Progenitor cell of endocrine pancreas (in vitro differentiated cells): ENCODE results near the gene MRPS12. TPM values are rescaled to one million over a fixed set of nuclear protein-coding genes. Genes with fewer than 3 reads are reported as not detected.

Experiments
- DNase-seq: peaks from one replicate; pipeline ENCODE4 v3.0.0; 2021; ENCODE audit warnings: low spot score; ENCODE audit not compliant: unreplicated experiment
- H3K27ac Mint-ChIP-seq: 2 replicates; pipeline ENCODE4 v1.8.0; 2021; ENCODE audit warnings: mild to moderate bottlenecking, moderate library complexity, mixed read lengths
- H3K27me3 Mint-ChIP-seq: 2 replicates; pipeline ENCODE4 v1.8.0; 2021; ENCODE audit warnings: mixed read lengths
- H3K36me3 Mint-ChIP-seq: 2 replicates; pipeline ENCODE4 v1.8.0; 2022; ENCODE audit warnings: mixed read lengths; ENCODE audit not compliant: insufficient read depth
- H3K4me1 Mint-ChIP-seq: 2 replicates; pipeline ENCODE4 v1.8.0; 2021; ENCODE audit warnings: low read depth, mixed read lengths
- H3K4me3 Mint-ChIP-seq: 2 replicates; pipeline ENCODE4 v1.8.0; 2021; ENCODE audit warnings: low read depth, mild to moderate bottlenecking, moderate library complexity, mixed read lengths
- H3K9me3 Mint-ChIP-seq: 2 replicates; pipeline ENCODE4 v1.8.0; 2021; ENCODE audit warnings: low read depth, mixed read lengths
- total RNA-seq: library from RNA; stranded (reverse); gene quantifications from 2 replicates; pipeline ENCODE4 v1.2.1, GENCODE V29; 2021
- TF ChIP-seq, protein P1 (sequence below): fragments of 200-600 bp; sonication (generic); IDR thresholded peaks from one replicate; pipeline ENCODE4 v1.5.0; 2021; ENCODE audit warnings: antibody characterized with exemption, mild to moderate bottlenecking; ENCODE audit not compliant: unreplicated experiment

The MRPS12 gene
- total RNA-seq, 1 donor from 2014 or later: 26.7 TPM

- H3K27me3 Mint-ChIP-seq: no peaks in the 10 kb centered on the region
- TF ChIP-seq, protein P1, sequence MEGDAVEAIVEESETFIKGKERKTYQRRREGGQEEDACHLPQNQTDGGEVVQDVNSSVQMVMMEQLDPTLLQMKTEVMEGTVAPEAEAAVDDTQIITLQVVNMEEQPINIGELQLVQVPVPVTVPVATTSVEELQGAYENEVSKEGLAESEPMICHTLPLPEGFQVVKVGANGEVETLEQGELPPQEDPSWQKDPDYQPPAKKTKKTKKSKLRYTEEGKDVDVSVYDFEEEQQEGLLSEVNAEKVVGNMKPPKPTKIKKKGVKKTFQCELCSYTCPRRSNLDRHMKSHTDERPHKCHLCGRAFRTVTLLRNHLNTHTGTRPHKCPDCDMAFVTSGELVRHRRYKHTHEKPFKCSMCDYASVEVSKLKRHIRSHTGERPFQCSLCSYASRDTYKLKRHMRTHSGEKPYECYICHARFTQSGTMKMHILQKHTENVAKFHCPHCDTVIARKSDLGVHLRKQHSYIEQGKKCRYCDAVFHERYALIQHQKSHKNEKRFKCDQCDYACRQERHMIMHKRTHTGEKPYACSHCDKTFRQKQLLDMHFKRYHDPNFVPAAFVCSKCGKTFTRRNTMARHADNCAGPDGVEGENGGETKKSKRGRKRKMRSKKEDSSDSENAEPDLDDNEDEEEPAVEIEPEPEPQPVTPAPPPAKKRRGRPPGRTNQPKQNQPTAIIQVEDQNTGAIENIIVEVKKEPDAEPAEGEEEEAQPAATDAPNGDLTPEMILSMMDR: no peak
- H3K36me3 Mint-ChIP-seq: peaks cover 4% of the 10 kb centered on the region
- H3K4me1 Mint-ChIP-seq: peaks cover 22% of the 10 kb centered on the region
- no peaks in the 10 kb centered on the region for H3K9me3 Mint-ChIP-seq
- DNase-seq: no peak
- peak overlapping the region; percentile 88 for H3K27ac Mint-ChIP-seq
- H3K4me3 Mint-ChIP-seq: peak overlapping the region; percentile 84
Measured at GRCh38 chr19:38974624-38975213, 44.0 kb downstream of the MRPS12 start.

- Mint-ChIP-seq H3K4me3 (peak within 1 kb of the TSS; percentile 88), H3K4me1 (peaks cover 22% of the 10 kb centered on the region)
- TF ChIP-seq, protein P1: no peak
Measured at GRCh38 chr19:38975214-38975860, 44.6 kb downstream of the MRPS12 start, which contains the start of gene FBXO17. FBXO17 (minus strand) TSS chr19:38975742; CDS start chr19:38950319, 25,423 bp downstream.

GRCh38 chr19:38975861-38976271, 45.1 kb downstream of the MRPS12 start:
- no peak for DNase-seq
- H3K9me3 Mint-ChIP-seq: peaks cover 4% of the 10 kb centered on the region
- H3K27me3 Mint-ChIP-seq: no peaks in the 10 kb centered on the region
- TF ChIP-seq, protein P1: no peak
- H3K4me3 Mint-ChIP-seq: peak overlapping the region; percentile 88
- H3K36me3 Mint-ChIP-seq: peaks cover 4% of the 10 kb centered on the region
- H3K4me1 Mint-ChIP-seq: peaks cover 22% of the 10 kb centered on the region
- peak overlapping the region; percentile 94 for H3K27ac Mint-ChIP-seq

More at GRCh38 chr19:38975214-38975860, 44.6 kb downstream of the MRPS12 start, which contains the start of gene FBXO17:
- Mint-ChIP-seq H3K27me3 (no peaks in the 10 kb centered on the region), H3K9me3 (peaks cover under 1% of the 10 kb centered on the region), H3K36me3 (peaks cover 4% of the 10 kb centered on the region), H3K27ac (peak within 1 kb of the TSS; percentile 94)
- DNase-seq: peak; percentile 29

DNA sequence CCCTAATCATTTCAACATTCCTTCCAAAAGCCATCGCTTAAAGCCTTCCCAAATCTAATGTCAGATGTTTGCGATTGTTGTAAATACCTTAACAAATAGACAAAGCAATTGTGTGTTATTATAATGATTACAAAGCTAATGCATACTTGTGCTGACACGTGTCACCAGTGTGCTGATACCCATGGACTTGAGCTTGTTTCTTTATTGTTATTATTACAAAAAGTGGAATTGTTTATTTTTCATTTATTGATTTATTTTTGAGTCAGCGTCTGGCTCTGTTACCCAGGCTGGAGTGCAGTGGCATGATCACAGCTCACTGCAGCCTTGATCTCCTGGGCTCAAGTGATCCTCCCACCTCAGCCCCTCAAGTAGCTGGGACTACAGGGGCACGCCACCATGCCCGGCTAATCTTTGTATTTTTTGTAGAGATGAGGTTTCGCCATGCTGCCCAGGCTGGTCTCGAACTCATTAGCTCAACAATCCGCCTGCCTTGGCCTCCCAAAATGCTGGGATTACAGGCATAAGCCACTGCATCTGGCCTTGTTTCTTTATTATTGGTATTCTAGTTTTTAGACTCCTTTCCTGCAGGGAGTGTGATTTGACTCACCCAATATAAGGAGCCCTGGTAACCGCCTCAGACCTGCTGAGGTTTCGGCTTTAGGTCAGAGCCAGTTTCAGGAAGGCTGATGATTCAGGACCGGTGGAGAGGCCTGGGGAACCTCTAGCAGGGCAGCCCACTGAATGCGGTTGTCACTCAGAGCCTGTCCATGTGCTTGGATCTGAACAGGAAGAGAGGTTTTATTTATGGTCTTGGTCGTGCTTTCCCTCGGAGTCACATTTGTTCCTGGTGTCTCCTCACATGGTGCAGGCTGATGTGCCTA, 46.9 kb downstream of the MRPS12 start:
- Mint-ChIP-seq H3K27ac (no peak overlapping the region), H3K4me1 (peaks cover 22% of the 10 kb centered on the region), H3K36me3 (no peaks in the 10 kb centered on the region), H3K4me3 (no peak overlapping the region), H3K9me3 (peaks cover 4% of the 10 kb centered on the region), H3K27me3 (no peaks in the 10 kb centered on the region)
- no peak for DNase-seq
- TF ChIP-seq, protein P1: no peak

GRCh38 chr19:38978326-38978689, 47.6 kb downstream of the MRPS12 start:
- no peak for DNase-seq
- H3K4me1 Mint-ChIP-seq: peaks cover 22% of the 10 kb centered on the region
- no peak overlapping the region for H3K27ac Mint-ChIP-seq
- no peak overlapping the region for H3K4me3 Mint-ChIP-seq
- H3K9me3 Mint-ChIP-seq: peaks cover 4% of the 10 kb centered on the region
- H3K36me3 Mint-ChIP-seq: no peaks in the 10 kb centered on the region
- no peaks in the 10 kb centered on the region for H3K27me3 Mint-ChIP-seq
- TF ChIP-seq, protein P1: no peak
